ENCODE measurements around the gene SLIT1.
A peak's percentile ranks its signal among the peaks of the same experiment; 100 is the strongest.

SLIT1 gene

GRCh38 chr10:97169911-97170693 is 15.7 kb downstream of the SLIT1 start:
- DNase-seq = peak; percentile 30

- DNase-seq = no peak
Observed at GRCh38 chr10:97169063-97169462, 16.7 kb downstream of the SLIT1 start.

DNA sequence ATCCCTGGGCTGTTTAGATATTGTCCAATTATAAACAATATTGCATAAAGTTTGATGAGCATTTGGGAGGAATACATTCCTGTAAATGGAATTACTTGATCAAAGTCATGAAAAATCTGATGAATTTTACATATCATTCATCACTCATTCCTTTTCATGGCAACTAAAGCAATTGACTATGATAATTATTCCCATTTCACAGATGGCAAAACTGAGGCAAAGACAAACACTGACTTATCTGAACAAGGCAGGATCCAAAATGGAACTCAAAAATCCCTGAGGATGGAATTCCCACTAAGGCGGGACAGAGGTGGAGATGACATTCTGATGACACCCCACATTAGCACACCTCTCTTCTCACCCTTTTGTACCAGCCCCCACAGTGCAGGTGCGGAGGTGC is 17.1 kb downstream of the SLIT1 start:
- no peak for DNase-seq

DNA sequence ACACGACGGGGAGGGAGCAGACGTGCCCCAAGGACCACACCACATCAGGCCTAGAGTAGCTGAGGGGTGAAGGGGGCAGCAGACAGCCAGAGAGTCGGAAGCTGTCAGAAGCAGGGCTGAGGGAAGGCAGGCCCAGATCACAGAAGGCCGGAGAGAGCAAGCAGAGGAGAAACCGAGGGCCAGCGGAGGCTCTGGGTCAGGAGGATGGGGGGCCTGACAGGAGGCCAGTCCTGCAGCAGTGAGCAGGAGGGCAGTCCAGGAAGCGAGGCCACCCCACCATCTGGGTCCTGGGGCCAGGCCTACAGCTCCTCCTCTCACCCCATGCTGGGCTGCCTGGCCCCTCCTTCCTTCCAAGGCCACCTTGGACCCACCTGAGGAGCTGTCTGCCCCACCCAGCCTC is 20.3 kb downstream of the SLIT1 start:
- no peak for DNase-seq

DNA sequence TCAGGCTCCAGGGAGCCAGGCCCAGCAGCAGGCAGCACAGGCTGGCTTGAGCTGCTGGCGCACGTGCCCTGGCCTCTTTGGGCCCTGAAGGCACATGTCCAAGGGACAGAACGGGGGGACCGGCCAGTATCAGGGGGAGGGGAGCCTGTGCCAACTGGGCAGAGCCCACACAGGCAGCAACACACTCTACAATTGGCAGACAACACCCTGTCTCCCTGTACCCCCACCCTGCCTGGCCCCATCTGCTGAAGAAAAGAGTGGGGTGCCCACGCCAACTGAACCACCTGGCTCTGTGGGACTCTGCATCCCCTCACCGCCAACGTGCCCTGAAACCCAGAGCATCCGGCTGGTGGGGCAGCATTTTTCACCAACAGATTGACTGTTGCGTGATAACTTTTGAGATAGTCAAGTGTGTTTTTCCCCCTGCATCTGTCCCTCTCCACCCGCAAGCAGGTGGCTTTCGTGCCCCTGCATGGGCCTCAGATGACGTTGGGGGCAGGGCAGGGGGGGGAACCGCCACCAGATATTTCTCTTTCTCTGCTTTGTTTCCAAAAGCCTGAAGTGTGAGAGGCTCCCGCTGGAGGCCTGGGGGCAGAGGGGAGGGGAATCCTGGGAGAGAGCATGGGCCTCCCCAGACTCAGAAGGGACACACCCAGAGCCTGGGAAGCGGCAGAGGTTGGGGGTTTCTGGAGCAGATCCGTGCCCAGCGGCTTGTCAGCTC is 21.8 kb downstream of the SLIT1 start:
- no peak for DNase-seq

GRCh38 chr10:97163181-97163580 is 22.6 kb downstream of the SLIT1 start:
- DNase-seq = no peak

DNA sequence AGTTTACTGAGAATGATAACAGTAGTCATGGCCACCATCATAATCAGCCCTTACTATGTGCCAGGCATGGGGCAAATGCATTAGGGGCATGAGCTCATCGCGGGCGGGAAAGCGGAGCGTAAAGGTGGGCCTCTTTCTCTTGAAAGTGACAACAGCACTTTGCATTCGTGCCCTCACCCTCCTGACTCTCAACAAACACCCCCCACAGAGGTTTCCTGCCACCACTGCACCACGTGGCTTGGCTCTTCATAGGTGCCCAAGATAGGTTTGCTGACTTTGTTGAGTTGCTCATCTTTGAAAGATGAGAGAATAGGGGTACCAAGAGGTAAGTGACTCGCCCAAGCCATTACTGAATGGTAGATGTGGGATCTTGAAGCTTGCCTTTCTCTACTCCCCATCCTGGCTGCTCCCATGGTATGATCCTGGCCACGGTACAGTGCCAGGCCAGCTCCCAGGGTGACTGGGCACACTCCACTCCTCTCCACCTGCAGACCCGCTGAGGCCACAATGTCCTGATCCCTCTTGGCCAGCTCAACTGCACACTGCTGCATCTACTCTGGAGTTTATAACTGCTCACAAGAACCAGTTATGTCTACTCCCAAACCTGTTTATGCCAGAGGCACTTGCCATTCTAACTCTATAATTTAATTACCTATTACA is 26.0 kb downstream of the SLIT1 start:
- DNase-seq = no peak

GRCh38 chr10:97157578-97158095 is 28.1 kb downstream of the SLIT1 start:
- DNase-seq = no peak

DNA sequence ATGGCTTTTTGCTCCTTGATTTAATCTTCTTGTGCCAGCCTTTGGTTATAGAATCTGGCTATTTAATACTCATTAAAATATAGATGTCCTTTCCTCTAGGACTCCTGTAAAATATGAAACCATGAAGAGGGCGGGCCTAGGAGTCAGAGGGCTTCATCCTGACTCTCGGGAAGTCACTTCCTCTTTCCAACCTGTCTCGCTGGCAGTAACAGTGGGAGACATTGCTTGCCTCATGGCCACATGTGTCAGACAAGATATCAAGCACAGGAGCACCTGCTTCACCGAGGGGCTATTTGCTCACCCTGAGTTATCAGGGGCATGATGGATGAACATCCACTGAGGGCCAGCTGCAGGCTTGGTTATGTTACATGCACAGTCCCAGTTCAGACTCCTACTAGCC is 31.0 kb downstream of the SLIT1 start:
- no peak for DNase-seq

DNA sequence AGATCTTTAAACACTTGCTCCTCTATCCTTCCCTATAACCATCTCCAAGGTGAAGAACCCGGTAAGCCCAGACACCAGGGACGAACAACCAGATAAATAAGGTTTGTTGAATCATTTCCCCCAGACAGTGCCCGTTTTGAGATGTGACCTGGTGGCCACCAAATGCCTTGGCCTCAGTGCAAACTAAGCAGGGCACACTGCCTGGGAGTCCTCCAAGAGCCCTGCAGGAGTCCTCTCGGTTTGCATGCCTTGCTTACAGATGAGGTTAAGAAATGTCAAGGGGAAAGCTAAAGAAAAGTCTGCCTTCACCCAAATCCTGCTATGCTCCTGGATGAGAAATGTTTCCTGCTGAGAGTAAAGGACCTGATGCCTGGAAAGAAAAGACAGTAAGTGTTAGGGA is 31.6 kb downstream of the SLIT1 start:
- DNase-seq = no peak

- DNase-seq = no peak
Observed at GRCh38 chr10:97153270-97153850, 32.4 kb downstream of the SLIT1 start.

- no peak for DNase-seq
Observed at GRCh38 chr10:97151307-97151914, 34.3 kb downstream of the SLIT1 start.

DNA sequence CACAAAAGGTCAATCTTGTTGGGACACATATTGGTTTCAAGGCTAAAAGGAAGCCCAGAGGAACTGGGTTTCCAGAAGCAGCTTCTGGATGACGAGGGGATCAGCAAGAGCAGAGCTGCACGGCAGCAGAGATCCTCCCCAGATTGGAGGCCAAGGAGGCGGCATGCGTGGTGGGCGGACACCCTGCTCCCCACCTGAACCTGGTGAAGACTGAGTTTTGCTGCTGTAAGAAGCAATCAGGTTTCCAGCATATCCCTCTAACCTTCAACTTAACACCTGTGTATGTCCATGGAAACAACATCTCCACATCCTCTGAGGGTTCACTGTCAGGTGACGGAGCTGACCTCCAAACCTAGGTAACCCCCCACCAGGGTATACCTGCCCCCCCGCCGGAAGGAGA is 35.1 kb downstream of the SLIT1 start:
- DNase-seq = no peak

DNA sequence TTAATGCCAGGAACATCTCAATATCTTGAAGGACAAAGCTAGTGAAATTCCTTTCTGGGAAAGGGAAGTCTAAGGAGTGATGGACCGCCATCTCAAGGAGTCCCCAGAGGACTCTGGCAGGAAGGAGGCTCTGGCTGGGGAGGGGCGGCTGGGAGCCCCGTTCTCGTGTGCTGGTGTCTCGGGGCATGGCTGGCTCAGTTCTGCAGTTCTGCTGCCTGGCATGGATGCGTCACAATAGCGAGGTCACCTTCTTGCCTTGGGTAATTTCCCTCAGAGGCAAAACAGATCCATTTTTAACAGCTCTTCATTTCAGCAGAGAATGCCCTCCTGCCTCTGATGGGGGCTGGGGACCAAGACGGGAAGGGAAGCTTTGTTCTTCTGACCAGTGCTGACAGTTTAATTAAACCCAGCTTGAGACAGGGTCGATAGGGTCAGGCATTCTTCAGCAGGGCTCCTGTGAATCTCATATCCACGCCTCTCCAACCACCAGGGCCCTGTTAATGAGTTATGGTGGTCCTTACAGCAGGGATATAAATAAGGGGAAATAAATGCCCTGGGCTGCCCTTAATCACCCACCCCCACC is 35.7 kb downstream of the SLIT1 start:
- DNase-seq = no peak

- no peak for DNase-seq
Observed at GRCh38 chr10:97149079-97149531, 36.7 kb downstream of the SLIT1 start.

DNA sequence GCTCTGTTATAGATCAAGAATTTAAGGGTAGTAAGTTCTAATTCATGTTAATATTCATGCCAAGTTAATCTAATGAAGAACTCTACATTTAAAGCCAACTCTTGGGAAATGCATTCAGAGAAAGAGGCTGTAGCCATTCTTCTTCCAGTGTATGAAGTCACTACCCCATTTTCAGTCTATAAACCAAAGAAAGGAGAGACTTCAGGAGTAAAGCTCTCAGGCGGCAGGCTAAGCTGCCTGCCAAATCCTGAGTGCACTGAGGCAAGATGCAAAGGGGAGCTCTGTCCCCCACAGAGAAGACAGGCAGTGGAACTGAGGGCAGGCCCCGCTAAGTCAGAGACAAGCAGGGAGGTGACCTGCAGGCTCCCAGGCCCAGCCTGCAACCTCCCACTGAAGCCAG is 41.5 kb downstream of the SLIT1 start:
- DNase-seq = no peak

GRCh38 chr10:97142834-97143233 is 42.9 kb downstream of the SLIT1 start:
- no peak for DNase-seq

GRCh38 chr10:97140902-97141745 is 44.6 kb downstream of the SLIT1 start:
- DNase-seq = no peak

DNA sequence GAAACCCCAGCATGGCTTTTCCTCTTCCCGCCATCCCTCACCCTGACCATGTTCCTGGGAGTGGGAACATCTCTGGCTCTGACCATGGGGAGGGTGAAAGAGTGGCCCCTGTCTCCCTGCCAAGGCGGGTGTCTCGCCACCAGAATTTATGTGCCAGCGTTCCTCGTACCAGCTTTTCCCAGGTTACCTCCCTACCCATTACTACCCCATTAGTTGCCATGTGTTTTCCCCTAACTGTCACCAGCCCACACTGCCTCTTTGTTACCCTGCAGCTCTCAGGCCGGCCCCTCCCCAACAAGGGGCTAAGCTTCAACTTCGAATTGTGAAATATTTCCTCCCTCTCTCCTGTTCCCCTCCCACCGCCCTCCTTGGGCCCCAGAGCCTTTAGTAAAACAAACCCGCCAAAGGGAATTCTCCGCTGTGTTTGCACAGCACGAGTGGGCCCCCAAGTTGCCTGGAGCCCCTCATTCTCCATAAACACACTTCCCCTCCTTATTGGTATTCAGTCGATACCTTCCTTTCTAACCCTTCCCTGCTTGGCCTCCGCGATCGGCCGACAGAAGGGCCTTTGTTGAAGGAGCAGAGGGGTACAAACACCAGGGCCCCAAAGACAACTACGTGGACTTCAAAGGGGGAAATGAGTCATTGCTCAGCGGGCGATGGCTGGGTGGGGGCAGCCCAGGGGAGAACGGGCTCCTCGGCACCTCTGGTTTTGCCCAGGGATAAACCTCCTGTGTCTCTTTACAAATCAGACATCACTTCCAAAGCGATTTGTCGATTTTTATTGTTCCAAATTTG is 45.5 kb downstream of the SLIT1 start:
- no peak for DNase-seq

DNA sequence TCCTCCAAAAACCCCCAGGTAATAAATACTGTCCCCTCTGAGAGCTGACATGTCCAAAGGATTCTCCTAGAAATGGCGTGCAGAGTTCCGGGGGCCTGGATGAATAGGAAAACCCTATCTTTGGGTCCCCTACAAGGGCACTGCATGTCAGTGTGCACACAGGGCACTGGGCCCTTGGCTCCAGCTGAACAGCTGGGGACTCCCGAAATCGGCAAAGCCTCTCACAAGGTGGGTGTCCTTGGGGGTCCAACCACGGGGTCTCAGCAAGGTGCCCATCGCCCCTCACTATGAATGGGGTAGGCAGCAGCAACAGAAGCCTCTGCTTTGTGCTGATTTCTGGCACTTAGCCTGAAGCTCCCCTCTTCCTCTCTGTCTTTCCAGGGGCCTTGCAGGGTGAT is 46.1 kb downstream of the SLIT1 start:
- no peak for DNase-seq

- DNase-seq = no peak
Observed at GRCh38 chr10:97138846-97139245, 46.9 kb downstream of the SLIT1 start.

Data from NCI-H2029 treated with DMSO at 0.1 percent for 48 hours (cell line).